GM19035 (cell line): ENCODE data around the gene ZER1.
"Not testable (repeated sequence)": the region's sequence is repeated elsewhere in the genome, so short reads cannot be mapped to it uniquely, and the experiment has no call there.

ENCODE experiments used
- ATAC-seq: cut with Tn5 transposase; IDR thresholded peaks from one replicate; pipeline ENCODE4 v1.9.1; 2021; ENCODE audit not compliant: unreplicated experiment

The ZER1 gene

DNA sequence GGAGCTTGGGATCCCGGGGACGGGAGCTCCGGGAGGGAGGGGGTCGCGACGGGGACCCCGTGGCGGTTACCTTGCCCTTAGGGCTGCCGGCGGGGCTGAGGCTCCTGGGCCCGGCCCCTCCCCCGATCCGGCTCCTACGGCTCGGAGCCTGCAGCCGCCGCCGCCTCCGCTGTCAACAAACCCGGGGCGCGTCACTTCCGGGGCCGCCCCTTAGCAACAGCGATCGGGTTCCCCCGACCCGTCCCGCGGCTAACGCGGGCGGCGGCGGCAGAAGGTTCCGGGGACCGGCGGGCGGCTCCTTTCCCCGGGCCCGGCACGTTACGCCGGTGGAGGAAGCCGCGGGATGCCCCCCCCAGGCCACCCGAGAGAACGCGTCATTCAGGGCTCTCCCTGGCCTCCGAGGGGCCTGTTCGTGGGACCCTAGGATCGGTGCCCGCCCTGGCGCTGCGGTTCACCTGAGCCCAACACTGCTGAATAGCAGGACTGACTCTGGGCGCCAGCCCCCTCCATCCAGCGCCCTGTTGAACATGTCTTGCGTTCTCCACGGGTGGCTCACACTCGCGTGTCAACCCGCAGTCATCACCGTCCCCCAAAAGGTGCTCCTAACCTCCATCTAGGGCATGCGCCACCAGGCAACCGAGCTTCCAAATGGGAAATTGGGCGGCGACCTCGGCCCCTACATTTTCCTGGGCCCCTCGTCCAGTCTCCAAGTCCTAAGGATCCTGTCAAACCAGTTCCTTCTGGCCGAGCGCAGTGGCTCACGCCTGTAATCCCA lies at the start of gene ZER1:
Gene ZER1 (minus strand): TSS at position 183 of the 775 bp plus-strand sequence. CDS start 16,362 bp downstream, outside the sequence.
- ATAC-seq, result peak; percentile 91

DNA sequence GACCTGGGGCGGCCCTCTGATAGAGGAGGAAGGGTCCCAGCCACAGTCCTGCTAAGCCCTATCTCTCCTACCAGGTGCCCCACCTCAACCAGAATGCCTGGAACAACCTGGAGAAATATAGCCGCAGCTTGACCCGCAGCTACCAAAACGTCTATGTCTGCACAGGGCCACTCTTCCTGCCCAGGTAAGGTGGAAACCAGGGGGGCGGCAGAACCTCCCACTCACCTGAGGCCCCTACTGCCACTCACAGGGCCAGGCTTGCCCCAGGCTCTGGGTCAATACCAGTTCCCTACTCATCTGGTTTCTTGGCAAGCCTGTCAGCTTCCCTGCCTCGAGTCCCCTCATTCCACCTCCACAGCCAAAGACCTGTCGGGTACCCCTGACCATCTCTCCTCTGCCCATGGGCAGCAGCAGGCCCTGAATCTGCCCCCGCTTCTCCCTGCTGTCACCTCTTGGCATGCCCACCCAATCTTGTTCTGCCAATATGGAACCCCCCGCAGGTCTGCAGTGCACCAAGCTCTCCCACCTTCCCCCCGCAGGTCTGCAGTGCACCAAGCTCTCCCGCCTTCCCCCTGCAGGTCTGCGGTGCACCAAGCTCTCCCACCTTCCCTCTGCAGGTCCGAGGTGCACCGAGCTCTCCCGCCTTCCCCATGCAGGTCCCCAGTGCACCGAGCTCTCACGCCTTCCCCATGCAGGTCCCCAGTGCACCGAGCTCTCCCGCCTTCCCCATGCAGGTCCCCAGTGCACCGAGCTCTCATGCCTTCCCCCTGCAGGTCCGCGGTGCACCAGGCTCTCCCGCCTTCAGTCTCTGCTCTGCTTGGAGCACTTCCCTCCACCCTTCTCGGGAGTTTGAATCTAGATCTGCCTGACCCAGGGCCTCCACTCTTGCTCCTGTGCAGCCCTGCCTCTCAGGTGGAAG lies 49.2 kb upstream of the ZER1 start:
- ATAC-seq, result no peak

DNA sequence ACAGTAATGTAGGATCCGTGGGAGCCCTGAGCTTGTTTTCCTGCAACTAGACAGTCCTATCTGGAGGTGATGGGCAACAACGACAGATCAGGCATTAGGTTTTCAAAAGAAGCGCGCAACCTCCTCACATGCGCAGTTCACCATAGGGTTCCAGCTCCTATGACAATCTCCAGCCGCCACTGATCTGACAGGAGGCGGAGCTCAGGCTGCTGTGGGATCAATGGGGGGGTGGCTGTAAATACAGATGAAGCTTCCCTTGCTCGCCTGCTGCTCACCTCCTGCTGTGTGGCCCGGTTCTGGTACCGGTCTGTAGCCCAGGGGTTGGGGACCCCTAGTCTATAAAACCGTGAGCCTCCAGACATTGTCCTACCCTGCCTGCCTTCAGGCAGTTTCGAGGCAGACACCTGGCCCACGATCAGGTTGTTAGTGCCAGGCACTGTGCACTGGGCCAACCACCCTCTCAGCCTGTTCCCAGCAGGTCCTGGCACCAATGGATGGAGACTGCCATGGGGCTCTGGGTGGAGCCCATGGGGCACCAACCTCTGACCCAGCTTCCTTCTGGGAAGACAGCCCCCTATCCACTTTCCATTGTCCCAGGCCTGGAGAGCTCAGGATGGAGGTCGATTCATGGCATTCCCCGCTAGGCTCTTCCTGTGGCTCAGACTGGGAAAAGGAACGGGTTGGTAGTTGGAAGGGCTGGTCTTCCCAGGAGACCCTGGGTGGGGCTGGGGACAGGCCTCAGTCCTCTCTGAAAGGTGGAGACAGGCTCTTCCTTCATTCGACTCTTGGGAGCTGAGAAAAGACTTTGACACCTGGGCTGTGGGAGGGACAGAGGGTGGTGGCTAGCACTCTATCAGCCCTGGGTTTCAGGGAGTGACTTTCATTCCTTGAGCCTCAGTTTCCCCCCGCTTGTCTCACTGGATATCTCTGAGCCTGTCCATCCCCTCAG lies 48.3 kb upstream of the ZER1 start:
- ATAC-seq, result no peak

DNA sequence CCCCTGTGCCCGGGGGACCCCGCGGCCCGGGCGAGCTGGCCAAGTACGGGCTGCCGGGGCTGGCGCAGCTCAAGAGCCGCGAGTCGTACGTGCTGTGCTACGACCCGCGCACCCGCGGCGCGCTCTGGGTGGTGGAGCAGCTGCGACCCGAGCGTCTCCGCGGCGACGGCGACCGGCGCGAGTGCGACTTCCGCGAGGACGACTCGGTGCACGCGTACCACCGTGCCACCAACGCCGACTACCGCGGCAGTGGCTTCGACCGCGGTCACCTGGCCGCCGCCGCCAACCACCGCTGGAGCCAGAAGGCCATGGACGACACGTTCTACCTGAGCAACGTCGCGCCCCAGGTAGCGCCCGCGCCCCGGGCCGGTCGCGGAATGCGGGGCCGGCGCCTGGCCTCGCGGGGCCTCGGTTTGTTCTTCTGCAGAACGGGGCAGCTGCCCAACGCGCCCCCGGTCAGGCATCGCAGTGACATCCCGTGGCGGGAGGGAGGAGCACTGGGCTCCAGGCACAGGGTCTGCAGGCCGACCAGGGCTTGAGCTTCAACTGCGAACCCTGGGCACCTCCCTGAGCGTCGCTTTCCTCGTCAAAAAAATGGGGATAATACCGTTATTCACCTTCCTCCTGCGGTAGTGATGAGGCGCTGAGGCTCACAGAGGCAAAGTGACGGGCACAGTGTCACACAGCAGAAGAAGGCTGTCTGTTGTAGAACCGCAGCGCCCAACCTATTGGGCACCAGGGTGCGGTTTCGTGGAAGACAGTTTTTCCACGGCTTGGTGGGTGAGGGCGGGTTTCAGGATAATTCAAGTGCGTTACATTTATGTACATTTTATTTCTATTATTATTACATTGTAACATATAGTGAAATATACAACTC lies 47.4 kb upstream of the ZER1 start:
- peak; percentile 35 for ATAC-seq

DNA sequence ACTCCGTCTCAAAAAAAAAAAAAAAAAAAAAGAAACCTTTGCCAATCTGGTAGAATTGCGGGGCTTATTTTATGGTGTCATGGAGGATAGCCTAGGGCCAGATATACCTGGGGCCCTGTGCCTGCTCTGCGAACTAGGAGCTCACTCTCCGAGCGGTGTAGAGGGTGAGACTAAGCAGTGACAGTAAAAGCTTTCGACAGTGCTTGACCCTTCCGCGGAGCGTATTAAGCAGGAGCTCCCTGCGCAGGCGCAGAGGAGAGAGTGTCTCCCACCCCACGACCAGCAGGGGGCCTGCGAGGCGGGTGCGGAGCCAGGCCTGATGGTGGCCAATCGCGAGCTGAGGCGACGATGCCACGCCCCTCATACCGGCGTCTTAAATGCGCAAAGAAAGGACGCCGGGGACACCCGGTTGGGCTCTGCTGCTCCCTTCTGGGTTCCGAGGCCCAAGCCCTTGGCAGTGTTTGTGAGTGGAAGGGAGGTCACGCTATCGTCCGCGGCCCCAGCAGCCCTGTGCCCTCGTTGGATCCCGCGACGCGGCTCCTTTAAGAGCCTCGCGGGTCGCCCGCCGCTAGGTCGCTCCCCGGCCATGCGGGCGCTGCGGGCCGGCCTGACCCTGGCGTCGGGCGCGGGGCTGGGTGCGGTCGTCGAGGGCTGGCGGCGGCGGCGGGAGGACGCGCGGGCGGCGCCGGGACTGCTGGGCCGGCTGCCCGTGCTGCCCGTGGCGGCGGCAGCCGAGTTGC lies 46.5 kb upstream of the ZER1 start, which contains the start of gene ENDOG:
Gene ENDOG (plus strand): TSS at position 402 of the 740 bp plus-strand sequence. CDS start 185 bp downstream, at position 587.
- peak; percentile 92 for ATAC-seq

DNA sequence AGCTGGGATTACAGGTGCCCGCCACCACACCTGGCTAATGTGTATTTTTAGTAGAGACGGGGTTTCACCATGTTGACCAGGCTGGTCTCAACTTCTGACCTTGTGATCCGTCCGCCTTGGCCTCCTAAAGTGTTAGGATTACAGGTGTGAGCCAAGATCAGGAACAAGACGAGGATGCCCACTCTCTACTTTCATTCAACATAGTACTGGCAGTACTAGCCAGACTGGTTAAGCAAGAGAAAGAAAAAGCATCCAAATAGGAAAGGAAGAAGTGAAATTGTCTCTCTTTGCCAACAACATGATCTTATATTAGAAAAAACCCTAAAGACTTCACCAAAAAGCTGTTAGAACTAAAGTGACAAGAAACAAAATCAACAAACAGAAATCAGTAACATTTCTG lies 39.1 kb upstream of the ZER1 start:
- ATAC-seq, result no peak

DNA sequence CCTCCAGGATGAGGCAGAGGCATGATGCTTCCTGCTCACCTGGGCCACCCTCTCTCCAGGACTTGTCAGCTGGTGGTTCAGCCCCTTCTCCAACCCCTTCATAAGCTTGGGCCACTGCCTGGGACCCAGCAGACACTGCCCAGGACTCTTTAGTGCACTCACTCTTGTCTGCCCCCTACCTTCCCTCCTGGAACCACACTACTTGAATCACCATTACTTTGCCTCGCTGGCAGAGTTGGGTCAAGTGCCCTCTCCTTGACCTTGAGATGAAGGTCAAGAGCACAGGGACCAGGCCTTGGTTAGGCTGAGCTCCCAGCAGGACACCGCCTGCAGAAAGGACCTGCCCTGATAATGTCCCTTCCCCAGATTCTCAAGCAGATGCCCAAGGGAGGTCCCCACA lies 38.1 kb upstream of the ZER1 start:
- ATAC-seq, result no peak

DNA sequence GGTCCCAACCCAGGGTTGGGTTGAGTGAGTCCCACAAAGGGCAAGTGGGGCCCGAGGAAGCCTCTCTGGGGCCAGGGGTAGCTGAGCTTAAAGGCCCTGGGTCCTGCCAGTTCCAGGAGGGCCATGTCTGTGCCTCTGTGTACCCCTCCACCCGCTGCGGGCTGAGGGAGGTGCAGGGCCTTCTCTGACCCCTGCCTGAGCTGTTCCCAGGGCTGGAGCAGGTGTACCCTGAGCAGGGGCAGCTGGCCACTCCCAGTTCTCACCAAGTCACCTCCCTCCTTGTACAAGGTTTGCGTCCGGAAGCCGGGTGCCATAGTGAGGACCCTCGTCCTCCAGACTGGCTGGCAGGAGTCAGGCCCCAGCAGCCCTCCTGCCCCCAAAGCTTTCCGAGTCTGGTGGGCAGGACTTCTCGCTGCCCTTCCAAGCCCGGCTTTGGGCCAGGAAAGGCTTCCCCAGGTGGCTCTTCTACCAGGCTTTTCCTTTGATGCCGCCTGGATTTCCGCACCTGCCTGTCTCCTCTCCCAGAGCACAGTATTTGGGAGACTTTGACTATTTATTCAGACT lies 37.4 kb upstream of the ZER1 start:
- no peak for ATAC-seq

DNA sequence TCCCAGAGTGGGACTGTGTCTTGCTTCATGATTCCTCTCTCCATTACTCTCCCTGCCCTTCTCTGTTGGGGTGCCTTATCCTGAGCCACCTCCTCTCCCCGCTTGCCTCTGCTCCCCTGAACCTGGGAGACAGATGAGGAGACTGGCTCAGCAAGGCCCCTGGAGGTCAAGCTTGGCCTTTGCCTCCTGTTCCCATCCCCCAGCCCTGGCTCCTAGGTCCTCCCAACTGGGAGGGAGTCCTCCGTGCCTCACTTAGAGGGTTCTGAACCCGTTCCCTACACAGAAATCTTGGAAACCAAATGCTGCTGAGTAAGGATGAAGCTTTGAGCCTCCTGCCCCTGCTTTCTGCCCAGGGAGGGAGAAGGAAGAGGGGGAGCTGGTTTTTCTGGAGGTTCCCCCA lies 36.8 kb upstream of the ZER1 start:
- ATAC-seq, result no peak

DNA sequence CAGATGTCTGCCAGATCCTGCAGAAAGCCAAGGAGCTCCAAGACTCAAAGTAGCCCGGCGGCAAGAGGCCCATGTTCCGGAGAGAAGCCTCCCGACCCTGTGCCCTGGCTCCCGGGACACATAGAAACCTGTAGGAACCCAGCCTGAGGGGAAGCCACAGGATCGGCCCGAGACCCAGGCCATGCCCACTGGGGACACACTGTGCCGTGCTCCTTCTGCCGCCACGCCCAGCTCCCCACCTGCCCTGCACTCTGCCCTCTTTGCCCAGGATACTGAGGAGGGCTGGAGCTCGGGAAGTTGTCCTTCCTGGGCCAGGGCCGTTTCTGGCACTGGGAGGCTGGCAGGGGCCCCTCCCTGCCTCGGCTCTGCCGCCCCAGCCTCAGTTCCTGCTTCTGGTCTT lies 36.1 kb upstream of the ZER1 start:
- ATAC-seq, result no peak

DNA sequence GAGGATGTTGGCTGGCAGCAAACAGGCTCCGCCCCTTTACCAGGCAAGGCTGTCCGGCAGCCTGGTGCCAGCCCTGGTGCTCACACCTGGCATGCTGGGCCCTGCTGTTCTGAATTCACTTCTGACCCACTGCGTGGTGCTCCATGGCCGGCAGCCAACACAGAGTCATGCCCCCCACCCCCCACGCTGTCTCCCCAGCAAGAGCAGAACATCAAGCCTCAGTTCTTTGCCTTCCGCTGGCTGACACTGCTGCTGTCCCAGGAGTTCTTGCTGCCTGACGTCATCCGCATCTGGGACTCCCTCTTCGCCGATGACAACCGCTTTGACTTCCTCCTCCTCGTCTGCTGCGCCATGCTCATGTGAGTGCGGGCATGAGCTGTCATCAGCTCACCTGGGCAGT lies 33.9 kb upstream of the ZER1 start:
- ATAC-seq, result no peak

DNA sequence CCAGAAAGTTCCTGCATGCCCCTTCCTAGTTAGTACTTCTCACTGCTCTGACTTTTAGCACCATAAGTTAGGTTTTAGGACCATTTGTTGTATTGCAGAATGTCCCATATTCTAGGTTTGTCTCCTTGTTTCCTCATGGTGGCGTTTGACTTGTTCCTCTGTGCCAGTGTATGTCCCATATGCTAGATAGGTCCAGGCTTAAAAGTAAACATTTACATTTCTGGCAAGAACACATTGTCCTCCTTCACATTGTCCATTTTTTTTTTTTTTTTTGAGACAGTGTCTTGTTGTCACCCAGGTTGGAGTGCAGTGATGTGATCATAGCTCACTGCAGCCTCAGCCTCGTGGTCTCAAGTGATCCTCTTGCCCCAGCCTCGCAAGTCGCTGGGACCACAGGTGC lies 30.8 kb upstream of the ZER1 start:
- ATAC-seq, result no peak

DNA sequence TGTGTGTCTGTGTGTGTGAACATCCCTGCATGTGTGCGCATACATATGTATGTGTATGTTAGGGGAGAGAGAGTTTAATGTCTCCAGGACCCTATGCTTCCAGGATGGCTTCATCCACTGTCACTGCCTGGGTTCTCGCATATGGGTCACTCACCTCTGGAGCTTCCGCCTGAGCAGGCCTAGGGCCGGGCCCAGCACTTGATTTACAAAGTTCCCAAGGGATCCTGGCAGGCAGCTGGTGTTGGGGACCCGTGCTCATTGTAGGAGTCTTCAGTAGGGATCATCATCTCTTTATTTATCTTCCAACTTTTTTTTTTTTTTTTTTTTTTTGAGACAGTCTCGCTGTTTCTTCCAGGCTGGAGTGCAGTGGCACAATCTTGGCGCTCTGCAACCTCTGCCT lies 28.3 kb upstream of the ZER1 start:
- ATAC-seq, result no peak

DNA sequence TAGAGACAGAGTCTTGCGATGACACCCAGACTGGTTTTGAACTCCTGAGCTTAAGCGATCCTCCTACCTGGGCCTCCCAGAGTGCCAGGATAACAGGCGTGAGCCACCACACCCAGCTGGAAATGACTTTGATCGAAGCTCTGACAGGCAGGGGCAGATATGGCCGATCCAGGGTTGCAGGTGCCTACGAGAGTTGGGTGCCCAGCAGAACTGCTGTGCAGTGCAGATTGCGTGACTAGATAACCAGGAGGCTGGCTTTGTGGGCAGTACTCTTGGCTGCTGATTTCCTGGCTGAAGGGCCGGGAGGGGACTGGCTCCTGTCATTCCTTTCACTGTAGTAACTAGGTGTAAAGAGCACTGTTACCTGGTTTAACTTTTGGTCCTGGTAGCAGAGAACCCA lies 27.2 kb upstream of the ZER1 start:
- ATAC-seq, result no peak

DNA sequence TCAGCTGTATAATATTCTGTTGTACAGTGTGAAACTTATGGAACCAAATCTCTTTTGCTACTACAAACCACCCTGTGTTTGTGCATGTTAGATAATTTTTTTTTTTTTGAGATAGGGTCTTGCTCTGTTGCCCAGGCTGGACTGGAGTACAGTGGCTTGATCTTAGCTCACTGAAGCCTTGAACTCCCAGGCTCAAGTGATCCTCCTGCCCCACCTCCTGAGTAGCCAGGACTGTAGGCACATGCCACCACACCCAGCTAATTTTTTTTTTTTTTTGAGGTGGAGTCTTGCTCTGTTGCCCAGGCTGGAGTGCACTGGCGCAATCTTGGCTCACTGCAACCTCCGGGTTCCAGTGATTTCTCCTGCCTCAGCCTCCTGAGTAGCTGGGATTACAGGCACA lies 23.2 kb upstream of the ZER1 start:
- not testable (repeated sequence) for ATAC-seq

DNA sequence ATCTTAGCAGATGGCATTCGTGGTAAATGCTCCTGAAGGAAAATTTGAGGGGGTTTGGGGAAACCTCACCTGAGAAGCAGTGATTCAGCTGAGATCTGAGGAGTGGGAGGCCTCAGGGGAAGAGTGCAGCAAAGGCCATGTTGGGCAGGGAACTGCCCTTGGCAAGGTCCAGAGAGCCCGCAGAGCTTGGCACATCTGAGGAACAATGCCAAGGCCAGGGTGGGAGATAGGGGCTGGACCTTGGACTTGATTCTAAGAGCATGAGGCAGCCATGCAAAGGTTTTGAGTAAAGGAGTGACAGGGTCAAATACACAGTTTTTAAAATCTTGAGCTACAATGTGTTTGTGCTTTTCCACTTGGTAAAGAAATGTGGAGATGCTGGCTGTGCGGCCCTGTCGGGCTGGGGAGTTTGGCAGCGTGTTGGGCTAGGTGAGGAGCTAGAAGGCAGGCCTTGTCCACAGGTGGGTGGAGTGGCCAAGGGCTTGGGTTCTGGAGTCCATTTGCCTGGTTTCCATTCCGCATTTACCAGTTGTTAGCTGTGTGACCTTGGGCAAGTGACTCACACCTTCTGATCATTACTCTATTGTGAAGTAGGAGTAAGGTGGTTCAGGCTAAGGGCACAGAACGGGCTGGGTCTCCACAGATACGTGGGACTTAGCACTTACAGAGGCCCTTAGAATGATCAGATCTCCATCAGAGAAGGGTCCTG lies 21.4 kb upstream of the ZER1 start:
- no peak for ATAC-seq

DNA sequence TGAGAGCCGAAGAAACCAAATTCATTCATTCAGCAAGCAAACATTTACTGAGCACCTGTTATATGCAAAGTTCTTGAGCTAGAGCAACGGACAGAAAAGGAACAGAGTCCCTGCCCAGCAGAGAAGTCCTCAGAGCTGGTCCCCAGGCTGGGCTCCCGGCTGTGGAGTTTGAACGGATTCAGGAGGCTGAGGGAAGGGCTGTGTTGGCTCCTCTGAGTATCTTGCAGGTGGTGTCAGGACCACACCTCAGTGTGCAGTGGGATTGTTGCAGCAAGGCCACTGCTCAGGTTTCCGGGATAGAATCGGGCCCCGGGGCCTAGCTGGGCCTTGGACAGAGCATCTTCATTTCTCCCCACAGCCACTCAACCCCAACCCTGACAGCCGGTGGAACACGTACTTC lies 20.4 kb upstream of the ZER1 start:
- ATAC-seq, result no peak

DNA sequence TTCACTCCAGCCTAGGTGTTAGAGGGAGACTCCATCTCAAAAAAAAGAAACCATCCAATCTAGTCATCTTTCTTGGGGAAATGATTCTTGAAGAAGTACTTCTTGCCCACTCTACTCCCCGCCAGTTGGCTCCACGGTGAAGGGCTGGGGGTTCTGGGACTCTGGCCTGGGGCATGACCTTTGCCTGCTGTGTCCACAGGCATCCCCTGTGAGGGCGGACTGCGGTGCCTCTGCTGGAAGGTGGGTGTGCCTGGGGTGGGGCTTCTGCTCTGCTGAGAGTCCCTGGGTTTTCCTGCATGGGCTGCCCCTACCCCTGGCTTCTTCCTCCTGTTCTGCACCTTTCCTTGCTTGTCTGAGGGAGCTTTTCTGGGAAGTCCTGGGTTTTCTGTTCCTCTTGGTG lies 18.8 kb upstream of the ZER1 start:
- no peak for ATAC-seq
